H9 (cell line): ENCODE measurements around the gene NEMP1. TPM values are rescaled to one million over a fixed set of nuclear protein-coding genes. Genes with fewer than 3 reads are reported as not detected.
A peak's percentile ranks its signal among the peaks of the same experiment; 100 is the strongest.

Experiments used
- DNase-seq: peaks from one replicate; pipeline ENCODE4 v3.0.0-alpha.2; 2017
- H2AFZ ChIP-seq: one replicate; pipeline ENCODE4 v1.6.1; 2013; ENCODE audit warnings: mild to moderate bottlenecking, low read length, control low read depth, moderate library complexity
- H2AK5ac ChIP-seq: 2 replicates; pipeline ENCODE4 v1.6.1; 2013; ENCODE audit warnings: low read length, control low read depth, mixed read lengths; ENCODE audit not compliant: insufficient read length
- H2BK120ac ChIP-seq: one replicate; pipeline ENCODE4 v1.6.1; 2013; ENCODE audit warnings: low read depth, mild to moderate bottlenecking, low read length, control low read depth, inconsistent platforms; ENCODE audit not compliant: poor library complexity, severe bottlenecking
- H2BK12ac ChIP-seq: 2 replicates; pipeline ENCODE4 v1.6.1; 2013; ENCODE audit warnings: low read length, control low read depth, mixed read lengths, low read depth; ENCODE audit not compliant: insufficient read length
- H2BK15ac ChIP-seq: 2 replicates; pipeline ENCODE4 v1.6.1; 2013; ENCODE audit warnings: low read depth, low read length, control low read depth
- H2BK20ac ChIP-seq: one replicate; pipeline ENCODE4 v1.6.1; 2013; ENCODE audit warnings: low read depth, mild to moderate bottlenecking, low read length, control low read depth, inconsistent platforms; ENCODE audit not compliant: poor library complexity, severe bottlenecking
- H2BK5ac ChIP-seq: 2 replicates; pipeline ENCODE4 v1.6.1; 2013; ENCODE audit warnings: low read length, control low read depth, mixed read lengths; ENCODE audit not compliant: insufficient read length
- H3K14ac ChIP-seq: 2 replicates; pipeline ENCODE4 v1.6.1; 2013; ENCODE audit warnings: low read length, control low read depth; ENCODE audit not compliant: insufficient read depth
- H3K18ac ChIP-seq: 2 replicates; pipeline ENCODE4 v1.6.1; 2013; ENCODE audit warnings: low read depth, mild to moderate bottlenecking, mixed read lengths, low read length, control low read depth; ENCODE audit not compliant: insufficient read length
- H3K23ac ChIP-seq: 2 replicates; pipeline ENCODE4 v1.6.1; 2013; ENCODE audit warnings: low read length, control low read depth, mixed read lengths, low read depth; ENCODE audit not compliant: insufficient read length
- H3K23me2 ChIP-seq: 2 replicates; pipeline ENCODE4 v1.6.1; 2013; ENCODE audit warnings: low read depth, mild to moderate bottlenecking, mixed read lengths, low read length, control low read depth; ENCODE audit not compliant: insufficient read length, poor library complexity, severe bottlenecking
- H3K27ac ChIP-seq: 2 replicates; pipeline ENCODE4 v1.5.1; 2013; ENCODE audit warnings: low read length, control low read depth, mixed read lengths, low read depth; ENCODE audit not compliant: insufficient read length
- H3K27me3 ChIP-seq: 2 replicates; pipeline ENCODE4 v1.6.1; 2013; ENCODE audit warnings: low read length, control low read depth, inconsistent platforms; ENCODE audit not compliant: insufficient read depth
- H3K4ac ChIP-seq: 2 replicates; pipeline ENCODE4 v1.6.1; 2013; ENCODE audit warnings: low read depth, mild to moderate bottlenecking, control low read depth, inconsistent platforms, low read length, moderate library complexity
- H3K4me1 ChIP-seq: 2 replicates; pipeline ENCODE4 v1.6.1; 2013; ENCODE audit warnings: low read length, control low read depth, inconsistent platforms; ENCODE audit not compliant: insufficient read depth
- H3K4me2 ChIP-seq: 2 replicates; pipeline ENCODE4 v1.6.1; 2013; ENCODE audit warnings: low read length, control low read depth, mixed read lengths; ENCODE audit not compliant: insufficient read length, insufficient read depth
- H3K56ac ChIP-seq: 2 replicates; pipeline ENCODE4 v1.6.1; 2013; ENCODE audit warnings: low read depth, mild to moderate bottlenecking, mixed read lengths, low read length, control low read depth; ENCODE audit not compliant: insufficient read length
- H3K79me1 ChIP-seq: 2 replicates; pipeline ENCODE4 v1.6.1; 2013; ENCODE audit warnings: low read depth, mild to moderate bottlenecking, moderate library complexity, low read length, control low read depth, inconsistent platforms; ENCODE audit not compliant: insufficient read depth, poor library complexity, severe bottlenecking
- H3K79me2 ChIP-seq: 2 replicates; pipeline ENCODE4 v1.6.1; 2013; ENCODE audit warnings: low read length, control low read depth, inconsistent platforms; ENCODE audit not compliant: insufficient read depth
- H3K9ac ChIP-seq: 2 replicates; pipeline ENCODE4 v1.6.1; 2013; ENCODE audit warnings: low read length, control low read depth, mixed read lengths; ENCODE audit not compliant: insufficient read length; ENCODE audit errors: extremely low read depth
- H3K9me3 ChIP-seq: one replicate; pipeline ENCODE4 v1.6.1; 2013; ENCODE audit warnings: low read depth, low read length, inconsistent platforms; ENCODE audit not compliant: control insufficient read depth
- H3T11ph ChIP-seq: one replicate; pipeline ENCODE4 v1.6.1; 2013; ENCODE audit warnings: mild to moderate bottlenecking, low read length, control low read depth, inconsistent platforms
- H4K20me1 ChIP-seq: one replicate; pipeline ENCODE4 v1.6.1; 2013; ENCODE audit not compliant: control insufficient read depth, insufficient read length, insufficient read depth
- H4K5ac ChIP-seq: 2 replicates; pipeline ENCODE4 v1.6.1; 2013; ENCODE audit warnings: low read depth, mild to moderate bottlenecking, mixed read lengths, low read length, control low read depth; ENCODE audit not compliant: insufficient read length
- H4K8ac ChIP-seq: replicated peaks from 2 replicates; pipeline ENCODE4 v1.6.1; 2013; ENCODE audit warnings: low read length, control low read depth, mixed read lengths, low read depth; ENCODE audit not compliant: insufficient read length
- H4K91ac ChIP-seq: 2 replicates; pipeline ENCODE4 v1.6.1; 2013; ENCODE audit warnings: low read depth, mild to moderate bottlenecking, moderate library complexity, mixed read lengths, low read length, control low read depth; ENCODE audit not compliant: insufficient read length
- H3K27ac Mint-ChIP-seq, 3 experiments: 2 replicates in 2 of 3; 3 replicates in 1 of 3; pipeline ENCODE4 v1.8.0; 2020 to 2021; ENCODE audit warnings: mixed read lengths in 3 of 3, mild to moderate bottlenecking in 1 of 3, moderate library complexity in 1 of 3
- H3K27me3 Mint-ChIP-seq: 2 replicates; pipeline ENCODE4 v1.8.0; 2021; ENCODE audit warnings: low read depth, mild to moderate bottlenecking, moderate library complexity, mixed read lengths
- H3K36me3 Mint-ChIP-seq, 3 experiments: 2 replicates in 2 of 3; 3 replicates in 1 of 3; pipeline ENCODE4 v1.8.0; 2020 to 2021; ENCODE audit warnings: low read depth in 3 of 3, mixed read lengths in 3 of 3; ENCODE audit not compliant: insufficient read depth in 1 of 3
- H3K4me1 Mint-ChIP-seq, 2 experiments: 2 replicates each; pipeline ENCODE4 v1.8.0; 2020; ENCODE audit warnings: mixed read lengths in 2 of 2
- H3K4me3 Mint-ChIP-seq, 2 experiments: 2 replicates in 1 of 2; 3 replicates in 1 of 2; pipeline ENCODE4 v1.8.0; 2020 to 2021; ENCODE audit warnings: mild to moderate bottlenecking in 2 of 2, mixed read lengths in 2 of 2, moderate library complexity in 1 of 2
- H3K9me3 Mint-ChIP-seq, 2 experiments: 2 replicates in 1 of 2; 3 replicates in 1 of 2; pipeline ENCODE4 v1.8.0; 2020; ENCODE audit warnings: mild to moderate bottlenecking in 2 of 2, mixed read lengths in 2 of 2, moderate library complexity in 1 of 2
- WGBS: extraction: QIAGEN DNeasy Blood & Tissue Kit; methylation state at CpG from one replicate; pipeline ENCODE4 v1.1.7; 2013; ENCODE audit warnings: missing lambda C conversion rate, low lambda C conversion rate, mixed read lengths; ENCODE audit not compliant: insufficient read length; ENCODE audit errors: extremely low coverage; 5-methylcytosine and 5-hydroxymethylcytosine counted together
- total RNA-seq: library from RNA; stranded (reverse); gene quantifications from 2 replicates; pipeline ENCODE4 v1.2.1, GENCODE V29; 2021
- TF ChIP-seq, protein P1 (sequence below): fragments of 200-600 bp; sonication (generic); conservative IDR thresholded peaks from 3 replicates; pipeline ENCODE4 v1.8.0; 2021; ENCODE audit warnings: antibody characterized with exemption, mild to moderate bottlenecking

NEMP1 gene
- total RNA-seq, 1 experiment from 2014 or later = 50.1 TPM

DNA sequence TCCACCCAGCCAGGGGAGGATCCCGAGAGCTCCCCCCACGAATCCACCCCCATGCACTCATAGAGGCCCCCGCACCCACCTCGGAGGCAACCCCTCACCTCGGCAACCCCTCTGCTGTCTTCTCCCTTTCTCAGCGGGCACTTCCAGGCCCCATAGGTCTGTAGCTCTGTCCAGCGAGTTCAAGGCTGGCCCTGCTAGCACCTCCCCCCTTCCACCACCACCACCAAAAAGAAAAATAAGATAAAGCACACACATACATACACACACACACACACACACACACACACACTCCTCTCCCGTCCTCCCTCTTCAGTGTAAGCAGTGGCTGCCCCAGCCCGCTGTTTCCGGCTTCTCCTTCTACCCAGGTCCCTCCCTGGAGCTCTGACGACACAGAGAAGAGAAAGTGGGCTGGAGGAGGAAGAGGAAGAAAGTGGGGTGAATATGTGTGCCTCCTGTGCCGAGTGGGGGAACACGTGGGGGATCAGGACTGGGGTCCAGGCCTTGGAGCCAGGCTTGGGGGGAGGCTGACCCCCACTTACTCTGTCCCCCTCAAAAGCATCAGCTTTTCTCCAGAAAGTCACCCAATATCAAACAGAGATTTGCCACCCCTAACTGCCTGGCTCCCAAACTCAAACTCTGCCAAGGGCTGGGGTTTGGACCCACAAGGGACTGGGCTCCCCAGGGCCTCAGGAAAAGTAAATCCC is 32.6 kb upstream of the NEMP1 start, which contains the start of gene STAT6:
TSS of gene STAT6 (minus strand) at position 332 of the 704 bp plus-strand sequence. CDS start 3,084 bp downstream, outside the sequence.
- no CpG with 5 or more reads among the region's 13 CpGs for WGBS
- Histone ChIP-seq H4K20me1 (no peaks in the 10 kb centered on the region), H3K56ac (no peak within 1 kb of the TSS), H3K14ac (peak within 1 kb of the TSS; percentile 41; the same call in 1 of the 2 replicates), H2AK5ac (no peak within 1 kb of the TSS), H4K5ac (no peak within 1 kb of the TSS), H3K79me2 (no peaks in the 10 kb centered on the region), H2BK15ac (no peak within 1 kb of the TSS), H3K79me1 (no peaks in the 10 kb centered on the region), H3K27me3 (no peaks in the 10 kb centered on the region), H3K9me3 (no peaks in the 10 kb centered on the region), H3K4me1 (no peaks in the 10 kb centered on the region; the same call in 1 of the 2 replicates), H3K27ac (peak within 1 kb of the TSS; percentile 30), H3K23me2 (peaks cover 11% of the 10 kb centered on the region), H2BK12ac (no peak within 1 kb of the TSS), H3K4ac (no peak within 1 kb of the TSS; the same call in 1 of the 2 replicates), H2BK5ac (no peak within 1 kb of the TSS), H2BK120ac (peak within 1 kb of the TSS; percentile 66), H3T11ph (no peak within 1 kb of the TSS), H3K4me2 (peak within 1 kb of the TSS; percentile 47), H2AFZ (no peak within 1 kb of the TSS), H3K18ac (peak within 1 kb of the TSS; percentile 75), H2BK20ac (no peak within 1 kb of the TSS), H4K91ac (no peak within 1 kb of the TSS), H3K23ac (no peak within 1 kb of the TSS), H4K8ac (no peak within 1 kb of the TSS), H3K9ac (peak within 1 kb of the TSS; percentile 27)
- peak; percentile 74 for DNase-seq
- Mint-ChIP-seq H3K9me3 (no peaks in the 10 kb centered on the region; a peak in 1 of 5 replicates), H3K36me3 (peaks cover 2 to 19% (median 8%) of the 10 kb centered on the region in 3 experiments; a peak in 5 of 7 replicates), H3K27ac (peak within 1 kb of the TSS; percentile 99), H3K4me1 (peaks cover 29 to 44% of the 10 kb centered on the region in 2 experiments), H3K4me3 (peak within 1 kb of the TSS; percentile 69 to 81), H3K27me3 (no peaks in the 10 kb centered on the region; the same call in 1 of the 2 replicates)
- TF ChIP-seq, protein P1, sequence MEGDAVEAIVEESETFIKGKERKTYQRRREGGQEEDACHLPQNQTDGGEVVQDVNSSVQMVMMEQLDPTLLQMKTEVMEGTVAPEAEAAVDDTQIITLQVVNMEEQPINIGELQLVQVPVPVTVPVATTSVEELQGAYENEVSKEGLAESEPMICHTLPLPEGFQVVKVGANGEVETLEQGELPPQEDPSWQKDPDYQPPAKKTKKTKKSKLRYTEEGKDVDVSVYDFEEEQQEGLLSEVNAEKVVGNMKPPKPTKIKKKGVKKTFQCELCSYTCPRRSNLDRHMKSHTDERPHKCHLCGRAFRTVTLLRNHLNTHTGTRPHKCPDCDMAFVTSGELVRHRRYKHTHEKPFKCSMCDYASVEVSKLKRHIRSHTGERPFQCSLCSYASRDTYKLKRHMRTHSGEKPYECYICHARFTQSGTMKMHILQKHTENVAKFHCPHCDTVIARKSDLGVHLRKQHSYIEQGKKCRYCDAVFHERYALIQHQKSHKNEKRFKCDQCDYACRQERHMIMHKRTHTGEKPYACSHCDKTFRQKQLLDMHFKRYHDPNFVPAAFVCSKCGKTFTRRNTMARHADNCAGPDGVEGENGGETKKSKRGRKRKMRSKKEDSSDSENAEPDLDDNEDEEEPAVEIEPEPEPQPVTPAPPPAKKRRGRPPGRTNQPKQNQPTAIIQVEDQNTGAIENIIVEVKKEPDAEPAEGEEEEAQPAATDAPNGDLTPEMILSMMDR = no peak
